CD4-positive, alpha-beta T cell (primary cell): ENCODE data around the gene RELT. TPM values are rescaled to one million over a fixed set of nuclear protein-coding genes. Genes with fewer than 3 reads are reported as not detected.

Experiments used
- ATAC-seq: fragments of 200-7000 bp; cut with Tn5 transposase; one replicate; pipeline ENCODE4 v1.10.0; 2022; ENCODE audit warnings: mild to moderate bottlenecking; ENCODE audit not compliant: poor library complexity
- CTCF ChIA-PET: fragments of 350-600 bp; sonication (Branson Sonifier 250); formaldehyde crosslinking; loops from one replicate; lab custom pipeline; 2021; ENCODE audit warnings: antibody characterized with exemption, inconsistent platforms; lab: Charles Lee
- POLR2A ChIA-PET: fragments of 350-600 bp; sonication (Branson Sonifier 250); formaldehyde crosslinking; loops from one replicate; lab custom pipeline; 2021; ENCODE audit warnings: antibody characterized with exemption, inconsistent platforms; lab: Charles Lee
- DNase-seq, 14 experiments: peaks; one replicate each; pipeline ENCODE4 v3.0.0-alpha.2; 2013 to 2020; ENCODE audit warnings: mixed read lengths in 2 of 14
- H3K27ac ChIP-seq, 2 donors: one replicate each; pipeline versions ENCODE4 v1.5.1 to v1.7.0; 2013; ENCODE audit warnings: low read length in 2 of 2, low read depth in 1 of 2, mild to moderate bottlenecking in 1 of 2
- H3K27me3 ChIP-seq, 2 experiments: 1 replicate in 1 of 2; 2 replicates in 1 of 2; pipeline versions ENCODE4 v1.6.1 to v1.7.0; 2013; ENCODE audit warnings: low read length in 2 of 2, control low read depth in 1 of 2, mild to moderate bottlenecking in 1 of 2, moderate library complexity in 1 of 2; ENCODE audit not compliant: insufficient read depth in 2 of 2, control insufficient read depth in 1 of 2
- H3K36me3 ChIP-seq: one replicate; pipeline ENCODE4 v1.6.1; 2013; ENCODE audit warnings: low read length, control low read depth; ENCODE audit not compliant: insufficient read depth
- H3K4me1 ChIP-seq: one replicate; pipeline ENCODE4 v1.6.1; 2013; ENCODE audit warnings: low read length, control low read depth; ENCODE audit not compliant: insufficient read depth
- H3K4me3 ChIP-seq: one replicate; pipeline ENCODE4 v1.5.1; 2013; ENCODE audit warnings: mild to moderate bottlenecking, low read length, moderate library complexity
- H3K9me3 ChIP-seq, 2 experiments: 1 replicate in 1 of 2; 2 replicates in 1 of 2; pipeline versions ENCODE4 v1.6.1 to v1.7.0; 2013; ENCODE audit warnings: low read length in 2 of 2, mild to moderate bottlenecking in 2 of 2, control low read depth in 1 of 2, moderate library complexity in 1 of 2; ENCODE audit not compliant: control insufficient read depth in 1 of 2, insufficient read depth in 1 of 2
- H3K27ac Mint-ChIP-seq: one replicate; pipeline ENCODE4 v1.8.0; 2020; ENCODE audit warnings: mixed read lengths
- H3K27me3 Mint-ChIP-seq: one replicate; pipeline ENCODE4 v1.8.0; 2021; ENCODE audit warnings: mixed read lengths
- H3K36me3 Mint-ChIP-seq: one replicate; pipeline ENCODE4 v1.8.0; 2021; ENCODE audit warnings: low read depth, mixed read lengths
- H3K4me1 Mint-ChIP-seq: one replicate; pipeline ENCODE4 v1.8.0; 2021; ENCODE audit warnings: low read depth, mixed read lengths
- H3K4me3 Mint-ChIP-seq: one replicate; pipeline ENCODE4 v1.8.0; 2020; ENCODE audit warnings: mild to moderate bottlenecking, mixed read lengths
- H3K9me3 Mint-ChIP-seq: one replicate; pipeline ENCODE4 v1.8.0; 2020; ENCODE audit warnings: mixed read lengths
- intact Hi-C, 2 experiments: fragments of 100-400 bp; cut with DNase I in 1 of 2; cut with micrococcal nuclease in 1 of 2; formaldehyde crosslinking; loops; one replicate each; pipeline versions ENCODE4 v1.15.1 to v1.9.0; 2023 to 2025; cut with DNase I, micrococcal nuclease
- total RNA-seq, 174 experiments: library from RNA in 2 of 174; stranded (reverse) in 2 of 174; gene quantifications; one replicate each; pipeline ENCODE4 v1.2.3 and lab custom pipeline; 2021 to 2026
- TF ChIP-seq, protein P1 (sequence below): fragments of 200-600 bp; IDR thresholded peaks from one replicate; pipeline ENCODE4 v1.8.0; 2022; ENCODE audit warnings: antibody characterized with exemption, mild to moderate bottlenecking

Gene RELT
- total RNA-seq, 2 experiments from 2014 or later: 107 to 114 TPM

DNA sequence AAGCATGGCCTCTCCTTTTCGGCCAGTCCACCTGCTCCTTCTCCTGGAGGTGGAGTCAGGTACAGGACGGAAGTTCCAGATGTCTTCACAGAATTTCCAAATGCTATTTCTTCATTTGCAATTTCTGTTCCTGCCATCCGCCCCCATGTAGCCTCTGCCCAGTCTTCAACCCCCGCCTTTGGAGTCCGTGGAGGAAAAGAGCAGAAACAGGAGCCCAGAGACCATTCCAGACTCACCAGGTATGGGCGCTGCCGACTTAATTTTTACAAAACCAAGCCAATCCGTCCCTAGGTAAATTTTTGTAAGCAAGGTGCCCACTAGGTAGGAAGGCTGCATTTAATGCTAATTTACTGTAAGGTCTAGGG is 28.9 kb downstream of the RELT start:
- Histone ChIP-seq H3K27me3 (no peaks in the 10 kb centered on the region), H3K27ac (no peak overlapping the region), H3K4me1 (no peaks in the 10 kb centered on the region), H3K9me3 (no peaks in the 10 kb centered on the region), H3K36me3 (peaks cover 30% of the 10 kb centered on the region), H3K4me3 (no peak overlapping the region)
- ATAC-seq (no peak), DNase-seq (no peak)
- H3K4me1 Mint-ChIP-seq: no peaks in the 10 kb centered on the region
- ChIA-PET POLR2A (no interaction called here), CTCF (no interaction called here)
- H3K4me3 Mint-ChIP-seq: no peak overlapping the region
- H3K27me3 Mint-ChIP-seq: no peaks in the 10 kb centered on the region
- intact Hi-C loops: no loop called here
- H3K9me3 Mint-ChIP-seq: no peaks in the 10 kb centered on the region
- H3K36me3 Mint-ChIP-seq: peaks cover 42% of the 10 kb centered on the region
- H3K27ac Mint-ChIP-seq: no peak overlapping the region
- TF ChIP-seq, protein P1, sequence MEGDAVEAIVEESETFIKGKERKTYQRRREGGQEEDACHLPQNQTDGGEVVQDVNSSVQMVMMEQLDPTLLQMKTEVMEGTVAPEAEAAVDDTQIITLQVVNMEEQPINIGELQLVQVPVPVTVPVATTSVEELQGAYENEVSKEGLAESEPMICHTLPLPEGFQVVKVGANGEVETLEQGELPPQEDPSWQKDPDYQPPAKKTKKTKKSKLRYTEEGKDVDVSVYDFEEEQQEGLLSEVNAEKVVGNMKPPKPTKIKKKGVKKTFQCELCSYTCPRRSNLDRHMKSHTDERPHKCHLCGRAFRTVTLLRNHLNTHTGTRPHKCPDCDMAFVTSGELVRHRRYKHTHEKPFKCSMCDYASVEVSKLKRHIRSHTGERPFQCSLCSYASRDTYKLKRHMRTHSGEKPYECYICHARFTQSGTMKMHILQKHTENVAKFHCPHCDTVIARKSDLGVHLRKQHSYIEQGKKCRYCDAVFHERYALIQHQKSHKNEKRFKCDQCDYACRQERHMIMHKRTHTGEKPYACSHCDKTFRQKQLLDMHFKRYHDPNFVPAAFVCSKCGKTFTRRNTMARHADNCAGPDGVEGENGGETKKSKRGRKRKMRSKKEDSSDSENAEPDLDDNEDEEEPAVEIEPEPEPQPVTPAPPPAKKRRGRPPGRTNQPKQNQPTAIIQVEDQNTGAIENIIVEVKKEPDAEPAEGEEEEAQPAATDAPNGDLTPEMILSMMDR: no peak

DNA sequence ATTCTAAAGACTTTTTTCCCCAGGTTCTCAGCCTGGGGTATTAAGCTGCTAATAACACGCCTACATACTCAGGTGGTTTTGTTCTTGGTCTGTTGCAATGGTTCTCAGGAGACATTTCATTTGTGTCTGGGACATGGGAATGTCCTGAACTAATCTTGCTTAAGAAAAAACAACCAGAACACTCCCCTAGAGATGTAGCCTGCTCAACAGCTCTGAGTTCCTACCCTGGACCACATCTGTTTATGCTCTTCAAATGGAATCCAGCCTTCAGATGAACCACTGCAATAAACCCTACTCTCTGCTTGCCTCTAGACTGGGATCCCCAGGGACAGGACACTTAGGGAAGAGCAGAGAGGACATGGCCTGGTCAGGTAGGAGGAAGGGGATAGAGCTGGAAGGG is 29.9 kb downstream of the RELT start:
- no peaks in the 10 kb centered on the region for H3K4me1 Mint-ChIP-seq
- ATAC-seq (no peak), DNase-seq (no peak)
- POLR2A ChIA-PET: no interaction called here
- Histone ChIP-seq H3K4me1 (no peaks in the 10 kb centered on the region), H3K27me3 (no peaks in the 10 kb centered on the region), H3K36me3 (peaks cover 36% of the 10 kb centered on the region), H3K4me3 (no peak overlapping the region), H3K27ac (no peak overlapping the region), H3K9me3 (no peaks in the 10 kb centered on the region)
- H3K9me3 Mint-ChIP-seq: no peaks in the 10 kb centered on the region
- intact Hi-C loops: no loop called here
- peaks cover 50% of the 10 kb centered on the region for H3K36me3 Mint-ChIP-seq
- no peak overlapping the region for H3K27ac Mint-ChIP-seq
- H3K4me3 Mint-ChIP-seq: no peak overlapping the region
- CTCF ChIA-PET: interaction anchor here (0.9 to 1.0 kb wide), 2 partner anchors 13 to 55 kb away, joined by 3 to 4 read pairs; no protein-coding TSS in a partner anchor
- no peaks in the 10 kb centered on the region for H3K27me3 Mint-ChIP-seq
- TF ChIP-seq, protein P1: no peak

DNA sequence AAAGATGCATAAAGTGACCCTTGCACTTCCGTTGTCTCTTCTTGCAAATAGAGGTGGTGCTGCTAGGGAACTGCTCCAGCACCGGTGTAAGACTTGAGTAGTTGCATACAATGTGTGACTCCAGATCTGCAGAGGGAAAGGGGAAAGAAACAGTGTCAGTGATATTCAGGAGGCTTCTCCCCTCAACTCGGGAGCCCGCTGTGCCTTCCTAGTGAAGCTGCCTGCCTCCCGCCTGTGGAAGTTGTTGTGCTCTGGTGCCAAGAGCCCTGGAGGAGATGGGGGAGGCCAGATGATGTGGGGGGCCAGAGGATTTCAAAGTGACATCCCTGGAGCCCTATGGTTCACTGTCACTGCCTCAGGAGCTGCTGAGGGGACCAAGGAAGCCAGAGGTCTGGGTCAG is 30.4 kb downstream of the RELT start:
- POLR2A ChIA-PET: interaction anchor here (0.6 kb wide), 1 partner anchor 217 kb away, joined by 4 read pairs; no protein-coding TSS in a partner anchor
- peaks cover 52% of the 10 kb centered on the region for H3K36me3 Mint-ChIP-seq

More for the DNA sequence above, 30.4 kb downstream of the RELT start:
- no peak overlapping the region for H3K27ac Mint-ChIP-seq
- DNase-seq (no peak), ATAC-seq (no peak)
- H3K4me1 ChIP-seq: no peaks in the 10 kb centered on the region
- H3K27ac ChIP-seq: no peak overlapping the region
- H3K4me3 Mint-ChIP-seq: no peak overlapping the region
- H3K36me3 ChIP-seq: peaks cover 36% of the 10 kb centered on the region
- H3K4me3 ChIP-seq: no peak overlapping the region
- CTCF ChIA-PET: interaction anchor here (0.9 to 1.0 kb wide), 2 partner anchors 13 to 55 kb away, joined by 3 to 4 read pairs; no protein-coding TSS in a partner anchor
- H3K27me3 ChIP-seq: no peaks in the 10 kb centered on the region
- intact Hi-C loops: no loop called here
- no peaks in the 10 kb centered on the region for H3K9me3 ChIP-seq
- H3K27me3 Mint-ChIP-seq: no peaks in the 10 kb centered on the region
- no peaks in the 10 kb centered on the region for H3K4me1 Mint-ChIP-seq
- TF ChIP-seq, protein P1: no peak
- H3K9me3 Mint-ChIP-seq: no peaks in the 10 kb centered on the region
